ENCODE measurements around the gene FRMD3.

DNA sequence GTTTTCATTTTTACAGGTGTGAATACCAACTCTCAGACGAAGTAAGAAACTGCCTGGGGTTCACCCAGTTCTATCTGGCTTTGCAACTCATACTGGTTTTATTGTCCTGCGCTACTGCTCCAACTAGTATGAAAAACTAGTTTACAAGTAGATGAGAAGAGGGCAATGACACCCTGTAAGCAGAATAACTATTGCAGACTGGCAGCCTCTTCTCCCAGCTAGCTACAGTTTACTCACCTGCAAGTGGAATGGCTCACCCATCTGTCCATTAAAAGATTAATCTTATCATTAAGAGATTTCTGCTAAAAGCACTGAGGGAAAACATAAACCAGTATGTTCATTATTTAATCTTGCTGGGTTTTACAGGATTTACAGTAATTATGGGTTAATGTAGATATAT lies 113.4 kb downstream of the FRMD3 start:
- TF ChIP-seq GATA2 (IDR thresholded peaks at IDR 0.05; ENCODE audit: low read depth, low read length) (no peak), GATA3 (IDR thresholded peaks at IDR 0.05; ENCODE audit: low read depth, low read length) (no peak)
